Astrocyte of the spinal cord (primary cell): ENCODE results near the gene IFT80.

ENCODE experiments used
- DNase-seq: peaks from one replicate; pipeline ENCODE4 v3.0.0; 2011; ENCODE audit warnings: low read depth, low spot score
- H3K4me3 ChIP-seq: 2 replicates; pipeline ENCODE4 v1.5.1; 2011; ENCODE audit warnings: low read depth, mild to moderate bottlenecking, low read length, moderate library complexity
- in situ Hi-C: cut with HindIII; loops from 2 replicates; pipeline ENCODE4 v1.10.0; 2017; ENCODE audit warnings: low sequenced_read_pairs
- TF ChIP-seq, protein P1 (sequence below): IDR thresholded peaks from 2 replicates; pipeline ENCODE4 v1.5.1; 2012; ENCODE audit warnings: low read depth, mild to moderate bottlenecking, low read length, inconsistent platforms

Gene IFT80

GRCh38 chr3:160401291-160402095 is 2.5 kb upstream of the IFT80 start:
- TF ChIP-seq, protein P1, sequence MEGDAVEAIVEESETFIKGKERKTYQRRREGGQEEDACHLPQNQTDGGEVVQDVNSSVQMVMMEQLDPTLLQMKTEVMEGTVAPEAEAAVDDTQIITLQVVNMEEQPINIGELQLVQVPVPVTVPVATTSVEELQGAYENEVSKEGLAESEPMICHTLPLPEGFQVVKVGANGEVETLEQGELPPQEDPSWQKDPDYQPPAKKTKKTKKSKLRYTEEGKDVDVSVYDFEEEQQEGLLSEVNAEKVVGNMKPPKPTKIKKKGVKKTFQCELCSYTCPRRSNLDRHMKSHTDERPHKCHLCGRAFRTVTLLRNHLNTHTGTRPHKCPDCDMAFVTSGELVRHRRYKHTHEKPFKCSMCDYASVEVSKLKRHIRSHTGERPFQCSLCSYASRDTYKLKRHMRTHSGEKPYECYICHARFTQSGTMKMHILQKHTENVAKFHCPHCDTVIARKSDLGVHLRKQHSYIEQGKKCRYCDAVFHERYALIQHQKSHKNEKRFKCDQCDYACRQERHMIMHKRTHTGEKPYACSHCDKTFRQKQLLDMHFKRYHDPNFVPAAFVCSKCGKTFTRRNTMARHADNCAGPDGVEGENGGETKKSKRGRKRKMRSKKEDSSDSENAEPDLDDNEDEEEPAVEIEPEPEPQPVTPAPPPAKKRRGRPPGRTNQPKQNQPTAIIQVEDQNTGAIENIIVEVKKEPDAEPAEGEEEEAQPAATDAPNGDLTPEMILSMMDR: no peak
- in situ Hi-C loops: no loop called here
- H3K4me3 ChIP-seq: peak overlapping the region; percentile 99
- DNase-seq: peak; percentile 86

DNA sequence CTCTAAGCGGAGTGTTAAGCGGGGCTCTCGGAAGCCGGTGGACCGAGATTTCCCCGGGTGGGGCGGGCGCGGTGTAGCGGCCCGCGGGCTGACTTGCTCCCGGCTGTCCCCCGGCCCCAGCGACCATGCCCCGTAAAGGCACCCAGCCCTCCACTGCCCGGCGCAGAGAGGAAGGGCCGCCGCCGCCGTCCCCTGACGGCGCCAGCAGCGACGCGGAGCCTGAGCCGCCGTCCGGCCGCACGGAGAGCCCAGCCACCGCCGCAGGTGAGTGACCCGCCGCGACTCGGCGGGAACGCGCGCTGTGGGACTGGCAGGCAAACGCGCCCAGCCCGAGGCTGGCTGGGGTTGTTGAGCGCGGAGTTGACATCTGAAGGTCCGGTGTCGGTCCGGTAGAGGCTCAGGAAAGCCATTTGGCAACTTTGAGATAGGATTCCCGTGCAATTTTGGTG is 1.7 kb upstream of the IFT80 start:
- in situ Hi-C loops: no loop called here
- DNase-seq: no peak
- peak overlapping the region; percentile 99 for H3K4me3 ChIP-seq
- TF ChIP-seq, protein P1: no peak

DNA sequence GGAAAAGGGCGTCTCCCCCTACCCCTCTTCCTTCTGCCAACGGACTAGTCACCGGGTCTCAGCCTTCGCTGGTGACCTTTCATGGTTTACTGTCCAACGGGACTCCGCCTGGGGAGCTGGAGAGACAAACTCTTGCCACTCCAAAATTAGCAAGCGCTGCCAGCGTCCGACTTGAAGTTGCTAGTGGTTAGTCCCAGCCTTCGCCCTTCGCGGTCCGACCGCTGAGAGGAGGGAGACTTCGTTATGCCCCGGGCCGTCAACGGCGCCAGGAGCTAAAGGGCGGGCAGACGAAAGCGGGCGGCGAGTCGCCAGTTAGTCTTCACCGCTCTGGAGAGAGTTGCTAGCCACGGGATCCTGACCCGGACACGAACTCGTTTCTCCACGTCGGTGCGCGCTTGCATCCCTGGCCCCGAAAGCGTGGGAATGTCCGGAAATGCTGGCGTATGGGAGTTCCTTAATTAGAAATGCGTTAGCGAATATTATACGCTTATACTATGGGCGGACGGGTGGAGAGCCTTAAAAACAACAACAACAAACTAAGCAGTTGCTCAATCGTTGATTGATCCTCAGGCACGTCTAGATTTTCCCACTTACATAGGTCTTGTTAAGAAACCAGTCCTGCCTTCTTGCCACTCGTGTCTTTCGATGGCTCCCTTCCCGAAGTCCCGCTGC is 1.1 kb upstream of the IFT80 start:
- TF ChIP-seq, protein P1: no peak
- in situ Hi-C loops: no loop called here

GRCh38 chr3:160398820-160399124 is 253 bp downstream of the IFT80 start:
- in situ Hi-C loops: no loop called here

More for the DNA sequence above, 1.1 kb upstream of the IFT80 start:
- H3K4me3 ChIP-seq: peak overlapping the region; percentile 99
- peak; percentile 58 for DNase-seq

GRCh38 chr3:160395297-160395696 is 3.7 kb downstream of the IFT80 start:
- TF ChIP-seq, protein P1: no peak
- peak; percentile 80 for DNase-seq
- in situ Hi-C loops: no loop called here
- no peak overlapping the region for H3K4me3 ChIP-seq

More at GRCh38 chr3:160398820-160399124, 253 bp downstream of the IFT80 start:
- peak overlapping the region; percentile 99 for H3K4me3 ChIP-seq
- TF ChIP-seq, protein P1: no peak
- no peak for DNase-seq

DNA sequence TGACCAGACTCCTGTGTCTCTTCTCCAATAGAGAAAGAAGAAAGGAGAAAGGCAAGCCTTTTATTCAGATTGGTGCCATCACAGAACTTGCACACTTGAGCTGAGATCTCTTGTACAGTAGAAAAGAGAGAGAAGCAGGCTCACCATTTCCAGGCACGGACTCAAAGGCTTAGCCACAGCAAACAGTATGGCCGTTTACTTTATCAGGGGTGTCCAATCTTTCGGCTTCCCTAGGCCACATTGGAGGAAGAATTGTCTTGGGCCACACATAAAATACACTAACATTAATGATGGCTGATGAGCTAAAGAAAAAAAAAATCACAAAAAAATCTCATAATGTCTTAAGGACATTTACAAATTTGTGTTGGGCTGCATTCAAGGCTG is 5.0 kb downstream of the IFT80 start:
- TF ChIP-seq, protein P1: no peak
- no peak overlapping the region for H3K4me3 ChIP-seq
- in situ Hi-C loops: no loop called here
- DNase-seq: no peak
